HG03175 (cell line): ENCODE results near the gene SLC9A3.

Experiments
- ATAC-seq: cut with Tn5 transposase; IDR thresholded peaks from one replicate; pipeline ENCODE4 v1.9.1; 2021; ENCODE audit warnings: mild to moderate bottlenecking, moderate library complexity; ENCODE audit not compliant: unreplicated experiment

Gene SLC9A3

DNA sequence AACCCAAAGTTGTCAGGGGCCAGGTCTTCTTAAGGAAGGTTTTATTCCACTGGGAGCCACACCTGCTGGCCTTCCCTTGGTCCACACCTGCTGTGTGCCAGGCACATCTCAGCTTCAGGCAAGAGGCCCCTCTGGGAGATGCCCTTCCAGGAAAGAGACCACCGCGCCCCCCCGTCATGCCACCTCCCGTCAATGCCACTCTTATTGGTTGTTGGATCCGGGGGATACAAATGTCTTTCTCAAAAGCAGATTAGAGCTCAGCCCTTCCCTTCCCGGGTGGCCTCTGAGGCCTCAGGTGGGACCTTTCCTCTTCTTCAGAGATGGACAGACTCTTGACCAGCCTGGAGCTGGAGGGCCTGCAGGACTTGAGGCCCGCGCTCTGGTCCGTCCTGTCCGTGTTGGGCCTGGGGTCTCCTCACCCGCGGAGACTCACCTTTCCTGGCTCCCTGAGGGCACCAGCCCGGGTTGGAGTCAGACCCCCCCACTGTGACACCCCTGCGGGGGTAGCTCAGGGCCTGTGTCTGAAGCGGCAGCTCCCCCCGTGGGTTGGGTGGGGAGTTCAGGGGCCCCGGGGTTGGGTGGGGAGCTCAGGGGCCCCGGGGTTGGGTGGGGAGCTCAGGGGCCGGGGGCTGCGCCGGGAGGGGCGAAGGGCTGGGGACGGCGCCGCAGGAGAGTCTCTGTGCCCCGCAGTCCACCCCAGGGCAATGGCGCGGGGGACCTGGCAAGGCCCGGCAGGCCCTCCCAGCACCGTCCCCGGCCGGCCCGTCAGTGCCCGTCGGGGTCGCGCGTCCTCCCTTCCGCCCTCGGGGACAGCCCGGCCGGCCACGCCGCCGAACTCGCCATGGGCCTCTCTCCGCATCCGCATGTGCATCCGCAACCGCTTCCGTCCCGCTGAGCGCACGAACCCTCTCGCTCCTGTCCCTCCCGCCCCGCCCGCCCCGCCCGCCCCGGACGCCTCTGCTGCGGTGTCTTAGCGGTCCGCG is 3.7 kb upstream of the SLC9A3 start:
- no peak for ATAC-seq

DNA sequence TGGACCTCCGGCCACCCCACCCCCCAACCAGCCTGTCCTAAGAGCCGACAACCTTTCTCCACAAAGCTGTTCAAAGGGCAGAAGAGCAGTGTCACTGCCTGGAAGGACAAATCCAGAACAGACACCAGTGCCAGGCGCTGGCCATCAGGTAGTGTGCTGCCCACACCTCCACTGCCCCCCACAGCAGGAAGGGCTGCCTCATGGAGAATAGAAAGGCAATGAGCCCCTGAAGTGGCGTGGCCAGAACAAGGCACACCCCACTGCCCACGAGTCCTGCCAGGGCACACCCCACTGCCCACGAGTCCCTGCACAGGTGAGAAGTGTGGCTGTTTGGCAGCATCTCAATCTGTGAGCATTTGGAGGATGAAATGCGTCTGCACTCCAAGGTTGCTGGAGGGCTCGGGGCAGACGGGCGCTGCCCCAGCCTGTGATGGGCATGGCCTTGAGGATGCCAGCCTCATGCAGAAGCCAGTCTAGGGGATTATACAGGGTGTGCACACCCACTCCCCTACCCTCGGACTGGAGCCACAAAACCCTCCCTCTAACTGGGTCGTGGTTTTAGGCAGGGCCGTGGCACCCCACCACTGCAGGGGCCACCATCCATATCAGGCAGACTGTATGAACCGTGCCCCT is 2.3 kb upstream of the SLC9A3 start:
- ATAC-seq: no peak

DNA sequence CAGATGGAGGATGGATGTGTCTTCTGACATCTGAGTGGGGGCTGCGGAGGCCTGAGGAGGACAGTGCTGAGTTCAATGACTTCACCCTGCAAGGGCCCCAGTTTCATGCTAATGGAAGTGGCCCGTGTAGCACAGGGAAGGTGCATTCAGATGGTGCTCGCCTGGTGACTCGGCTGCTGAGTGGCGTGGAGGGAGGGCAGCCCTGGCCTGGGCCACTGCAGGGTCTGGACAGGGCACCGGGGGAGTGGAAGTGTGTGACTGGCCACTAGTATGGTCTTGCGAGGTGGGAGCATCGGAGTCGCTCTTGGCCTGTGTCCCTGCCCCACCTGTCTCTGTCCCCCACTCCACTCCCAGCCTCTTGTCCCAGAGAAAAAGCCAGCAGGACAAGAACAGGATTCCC is 1.7 kb upstream of the SLC9A3 start:
- ATAC-seq: no peak

DNA sequence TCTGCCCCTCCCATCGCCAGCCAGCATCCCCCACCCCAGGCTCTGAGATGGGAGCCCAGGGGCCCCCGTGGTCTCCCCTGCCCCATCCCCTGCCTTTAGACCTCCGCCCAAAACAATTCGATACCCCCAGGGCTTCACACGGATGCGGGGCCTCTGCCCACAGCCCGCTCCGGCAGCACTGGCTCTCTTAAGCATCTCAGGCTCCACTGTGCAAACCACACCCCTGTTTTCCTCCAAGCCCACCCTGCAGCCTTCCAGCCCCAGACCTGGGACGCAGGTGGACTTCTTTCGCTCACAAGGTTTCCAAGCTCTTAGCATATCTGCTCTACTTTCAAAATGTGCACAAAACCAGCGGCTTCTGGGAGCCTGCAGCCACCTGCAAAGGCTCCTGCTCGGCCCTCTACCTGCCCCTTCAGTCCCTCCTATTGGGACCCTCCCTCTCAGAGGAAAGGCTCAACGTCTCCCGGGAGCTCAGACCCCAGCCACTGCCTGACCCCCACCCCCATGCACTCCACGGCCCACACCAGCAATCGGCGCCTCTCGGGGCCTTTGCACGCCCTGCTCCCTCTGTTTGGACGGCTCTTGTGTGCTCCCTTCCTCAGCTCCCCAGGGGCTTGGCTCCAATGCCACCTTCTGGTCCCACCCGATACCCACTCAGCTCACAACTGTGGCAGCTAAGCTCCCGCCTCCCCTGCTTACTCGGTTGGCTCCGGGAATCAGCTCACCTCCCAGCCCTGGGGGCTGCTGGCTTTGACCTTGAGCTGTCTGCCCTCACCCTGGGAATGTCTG is 918 bp upstream of the SLC9A3 start:
- ATAC-seq: no peak

DNA sequence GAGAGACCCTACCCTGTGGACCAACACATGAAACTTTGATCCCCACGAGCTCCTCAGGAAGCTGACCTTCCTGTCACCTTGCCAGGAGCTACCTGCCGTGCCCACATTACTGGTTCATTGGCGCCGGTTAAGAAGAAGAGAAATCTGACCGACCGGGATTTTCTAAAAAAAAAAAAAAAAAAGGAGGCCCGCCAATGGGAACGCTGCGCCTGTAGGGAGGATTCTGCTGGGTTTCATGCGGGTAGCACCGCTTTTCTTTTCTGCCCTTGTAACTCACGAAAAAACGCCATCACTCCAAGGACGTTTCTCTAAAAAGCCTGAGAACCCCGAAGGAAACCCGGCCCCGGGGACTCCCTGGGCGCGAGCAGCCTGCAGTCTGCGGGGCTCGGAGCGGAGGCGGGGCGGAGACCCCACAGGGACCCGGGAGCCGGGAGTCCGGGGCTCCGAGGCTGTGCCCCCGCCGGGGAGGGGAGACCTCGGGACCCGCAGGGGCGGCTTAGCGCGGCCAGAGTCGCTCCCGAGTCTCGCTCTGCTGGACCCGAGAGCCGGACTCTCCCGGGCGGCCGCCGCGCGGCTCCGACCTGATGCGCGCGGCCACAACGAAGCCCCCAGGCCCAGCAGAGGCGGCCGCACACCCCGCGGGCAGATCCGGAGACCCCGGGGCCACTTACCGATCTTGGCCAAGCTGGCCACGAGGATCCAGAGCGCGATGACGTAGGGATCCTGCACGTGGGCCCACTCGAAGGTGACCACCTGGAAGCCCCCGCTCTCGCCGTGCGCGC is 617 bp downstream of the SLC9A3 start:
- ATAC-seq: no peak

DNA sequence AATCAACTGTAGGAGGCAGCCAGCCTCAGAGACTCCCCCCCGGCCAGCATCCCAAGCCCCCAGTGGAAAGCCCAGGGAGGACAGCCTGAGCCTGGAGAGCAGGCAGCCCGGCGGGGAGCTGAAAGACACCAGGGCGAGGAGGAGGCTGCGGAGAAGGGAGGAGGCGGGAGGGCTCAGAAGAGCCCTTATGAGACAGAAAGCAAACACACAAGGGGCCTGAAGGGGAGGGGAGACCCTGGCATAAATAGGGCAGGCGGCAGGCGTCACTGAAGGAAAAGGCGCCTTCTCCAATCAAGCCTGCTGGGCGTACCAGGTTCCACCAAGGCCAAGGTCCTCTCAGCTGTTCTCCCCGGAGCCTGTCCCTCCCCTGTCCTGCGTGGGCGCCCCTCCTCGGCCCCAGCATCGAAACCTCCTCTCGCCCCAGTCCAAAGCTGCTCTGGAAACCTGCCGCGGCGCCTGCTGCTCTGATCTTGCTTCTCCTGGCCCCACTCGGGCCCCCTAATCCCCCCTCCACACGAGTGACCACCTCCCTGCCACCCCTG is 1.3 kb downstream of the SLC9A3 start:
- ATAC-seq: no peak

DNA sequence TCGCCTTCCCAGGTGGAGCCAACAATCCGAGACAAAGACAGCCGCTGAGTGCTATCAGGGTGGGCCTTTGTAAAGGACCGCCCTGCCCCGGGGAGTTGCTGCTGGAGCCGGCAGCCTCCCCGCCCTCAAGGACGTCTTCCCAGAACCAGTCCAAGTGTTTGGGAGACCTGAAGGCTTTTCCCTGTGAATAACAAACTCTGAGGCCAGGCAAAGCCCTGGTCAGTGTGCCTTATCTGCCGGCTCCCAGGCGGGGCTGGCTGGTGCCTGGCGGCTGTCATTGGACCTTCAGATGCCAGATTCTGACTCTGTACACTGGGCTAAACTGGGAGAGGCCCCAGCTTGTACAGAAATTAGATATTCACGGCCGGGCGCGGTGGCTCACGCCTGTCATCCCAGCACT is 2.1 kb downstream of the SLC9A3 start:
- ATAC-seq: no peak

DNA sequence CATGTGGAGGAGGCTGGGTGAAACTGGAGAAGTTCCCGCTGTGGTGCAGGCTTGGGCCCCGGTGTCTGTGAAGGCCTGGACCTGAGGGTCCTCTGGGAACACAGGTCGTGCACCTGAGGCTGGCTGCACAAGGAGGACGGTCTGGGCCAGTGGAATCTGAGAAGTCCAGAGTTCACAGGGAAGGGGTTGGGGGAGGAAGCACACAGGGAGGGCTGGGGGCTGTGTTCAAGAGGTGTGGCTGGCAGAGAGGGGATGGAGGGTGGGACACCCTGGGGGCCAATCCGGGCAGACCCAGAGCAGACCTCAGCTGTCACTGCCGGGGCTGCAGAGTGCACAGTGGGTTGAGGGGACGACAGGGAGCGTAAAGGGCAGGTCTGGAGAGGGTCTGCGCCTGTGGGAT is 2.6 kb downstream of the SLC9A3 start:
- ATAC-seq: no peak

DNA sequence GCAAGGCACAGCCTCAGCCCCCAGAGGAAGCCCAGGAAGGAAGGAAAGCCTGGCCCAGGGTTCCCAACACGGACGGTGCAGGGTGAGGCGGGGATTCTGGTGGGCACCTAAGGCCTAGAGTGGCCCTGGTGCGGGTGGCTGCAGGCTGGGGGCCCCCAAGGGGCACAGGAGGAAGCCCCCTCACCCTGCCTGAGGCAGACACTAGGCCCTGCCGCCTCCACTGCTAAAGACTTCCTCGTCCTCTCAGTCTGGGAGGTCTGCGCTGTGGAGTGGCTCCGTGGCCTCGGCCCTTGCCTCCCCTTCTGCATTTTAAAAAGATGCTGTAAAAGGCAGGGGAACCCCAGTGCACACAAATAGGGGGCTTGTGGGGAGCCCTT is 3.4 kb downstream of the SLC9A3 start:
- ATAC-seq: no peak

DNA sequence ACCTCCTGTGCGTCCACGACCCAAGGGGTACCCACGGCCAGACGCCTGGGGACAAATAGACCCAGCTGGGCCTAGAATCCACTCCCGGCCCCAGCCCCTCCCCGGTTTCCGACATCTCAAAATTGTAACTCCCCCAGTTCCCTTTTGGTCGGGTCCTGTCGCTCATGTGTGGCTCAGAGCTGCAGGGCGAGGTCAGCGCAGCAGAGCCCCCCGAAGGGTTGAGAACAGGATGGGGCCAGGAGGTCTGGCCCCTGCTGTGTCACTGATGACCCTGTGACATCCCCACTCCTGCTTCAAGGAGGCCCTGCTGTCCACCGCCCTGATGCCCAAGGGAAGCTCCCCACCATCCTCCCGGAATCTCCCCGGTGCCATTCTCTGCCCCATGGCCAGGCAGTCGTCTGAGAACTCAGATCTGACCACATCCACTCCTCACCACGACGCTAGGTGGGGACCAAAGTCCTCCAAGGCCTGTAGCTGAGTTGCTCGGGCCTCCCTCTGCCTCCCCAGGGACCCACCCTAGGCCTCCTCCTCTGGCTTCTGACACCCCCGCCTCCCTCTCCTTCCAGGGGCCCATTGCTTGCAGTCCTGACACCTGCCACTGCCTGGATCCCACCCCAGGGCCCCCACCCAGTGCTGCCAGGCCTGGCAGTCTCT is 3.9 kb downstream of the SLC9A3 start:
- ATAC-seq: no peak

DNA sequence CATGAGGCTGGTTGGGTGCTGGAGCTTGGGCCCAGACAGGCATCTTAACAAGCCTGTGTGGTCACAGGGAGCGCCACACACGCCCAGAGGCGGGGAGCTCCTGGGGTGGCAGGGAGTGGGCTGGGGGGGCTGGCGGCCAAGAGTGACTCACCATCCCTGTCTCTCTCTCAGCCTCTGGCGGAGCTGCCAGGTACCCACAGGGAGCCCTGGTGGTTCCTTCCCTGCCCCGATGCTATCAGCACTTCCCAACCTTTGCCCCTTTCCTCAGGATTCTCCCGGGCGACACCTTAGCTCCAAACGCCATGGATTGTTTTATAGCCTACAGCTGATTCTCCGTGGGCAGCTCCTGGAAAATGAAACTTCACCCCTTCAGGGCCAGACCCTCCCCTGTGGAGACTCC is 5.5 kb downstream of the SLC9A3 start:
- ATAC-seq: no peak

DNA sequence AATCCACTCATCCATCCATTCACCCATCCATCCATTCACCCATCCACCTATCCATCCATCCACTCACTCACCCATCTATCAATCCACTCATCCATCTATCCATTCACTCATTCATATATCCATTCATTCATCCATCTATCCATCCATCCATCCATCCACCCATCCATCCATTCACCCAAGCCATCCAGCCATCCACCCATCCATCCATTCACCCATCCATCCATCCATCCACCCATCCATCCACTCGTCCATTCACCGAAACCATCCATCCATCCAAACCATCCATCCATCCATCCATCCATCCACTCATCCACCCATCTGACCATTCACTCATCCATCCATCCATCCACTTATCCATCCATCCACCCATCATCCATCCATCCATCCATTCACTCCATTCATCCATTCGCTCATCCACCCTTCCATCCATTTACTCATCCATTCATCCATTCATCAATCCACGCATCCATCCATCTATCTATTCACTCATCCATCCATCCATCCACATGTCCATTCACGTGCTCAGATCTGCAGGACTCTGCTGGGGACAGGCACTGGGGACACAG is 6.6 kb downstream of the SLC9A3 start:
- no peak for ATAC-seq

DNA sequence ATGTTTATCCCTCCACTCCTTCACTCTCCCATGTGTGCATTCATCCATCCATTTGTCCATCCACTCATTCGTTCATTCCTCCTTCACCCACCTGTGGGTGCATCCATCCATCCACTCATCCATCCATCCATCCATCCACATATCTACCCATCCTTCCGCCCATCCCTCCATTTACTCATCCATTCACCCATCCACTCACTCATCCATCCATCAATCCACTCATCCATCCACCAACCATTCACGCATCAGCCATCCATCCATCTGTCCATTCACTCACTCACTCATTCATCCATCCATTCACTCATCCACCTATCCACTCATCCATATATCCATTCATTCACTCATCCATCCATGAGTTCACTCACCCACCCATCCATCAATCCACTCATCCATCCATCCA is 7.3 kb downstream of the SLC9A3 start:
- ATAC-seq: no peak

DNA sequence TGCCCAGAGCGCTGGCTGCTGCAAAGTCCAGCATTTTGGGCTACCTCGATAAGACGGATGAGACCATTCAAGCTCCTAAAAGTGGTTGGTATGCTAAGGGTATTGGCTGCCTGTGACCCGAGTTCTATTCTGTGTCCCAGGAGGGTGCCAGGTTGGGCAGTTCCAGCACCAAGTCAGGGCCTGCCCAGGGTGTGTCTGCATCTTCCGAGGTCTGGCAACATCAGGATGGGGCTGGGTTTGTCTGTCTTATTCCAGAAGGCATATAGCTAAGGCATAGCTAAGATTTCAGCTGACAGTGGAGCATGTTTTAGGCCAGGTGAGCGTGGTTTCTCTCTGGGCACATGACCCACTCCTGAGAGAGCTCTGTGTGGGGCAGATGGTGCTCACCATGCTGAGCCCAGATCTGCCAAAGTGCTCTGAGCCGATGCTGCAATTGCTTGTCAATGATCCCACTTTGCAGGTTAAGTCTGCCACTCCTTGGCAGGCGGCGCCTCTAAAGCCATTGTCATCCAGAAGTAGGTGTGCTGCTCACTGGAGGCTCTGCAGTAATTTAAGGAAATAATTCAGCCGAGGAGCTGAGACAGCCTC is 7.8 kb downstream of the SLC9A3 start:
- ATAC-seq: no peak

DNA sequence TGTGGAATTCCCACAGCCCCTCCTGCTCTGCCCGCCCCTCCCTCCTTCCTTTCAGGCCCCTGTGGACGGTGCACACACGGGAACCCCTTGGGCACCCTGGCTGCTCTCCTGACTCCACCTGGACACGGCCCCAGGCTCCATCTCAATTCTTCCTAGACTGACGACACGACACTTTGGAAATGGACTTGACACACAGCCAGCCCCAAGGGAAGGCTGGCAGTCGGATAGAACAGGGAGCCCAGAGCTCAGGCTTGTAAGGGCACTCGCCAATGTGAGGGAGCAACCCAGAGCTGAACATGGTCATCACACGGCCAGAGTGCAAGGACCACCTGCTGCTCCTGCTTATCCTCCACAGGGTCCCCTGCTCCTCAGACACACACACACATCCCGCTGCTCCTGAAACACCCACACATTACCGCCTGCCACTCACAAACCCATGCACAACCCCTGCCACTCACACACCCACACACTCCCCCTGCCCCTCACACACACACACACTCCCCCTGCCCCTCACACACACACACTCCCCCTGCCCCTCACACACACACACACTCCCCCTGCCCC is 8.9 kb downstream of the SLC9A3 start:
- ATAC-seq: no peak

DNA sequence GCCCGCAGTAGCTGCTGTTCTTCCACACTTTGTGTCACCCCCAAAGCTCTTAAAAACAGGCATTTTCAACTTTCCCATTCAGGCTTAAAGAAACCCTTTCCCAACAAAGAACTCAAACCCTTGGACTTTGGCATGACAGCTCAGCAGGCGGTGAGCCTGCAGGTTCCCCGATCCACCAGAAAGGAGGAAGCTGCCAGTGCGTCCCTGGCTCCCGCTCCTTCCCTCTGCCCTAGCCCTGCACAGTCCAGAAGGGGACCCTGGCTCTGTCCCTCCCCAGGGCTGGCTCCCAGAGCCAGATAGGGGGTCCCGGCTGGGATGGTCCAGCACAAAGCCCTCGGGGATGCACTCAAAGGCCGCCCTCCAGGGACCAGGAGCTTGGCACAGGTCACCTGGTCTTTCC is 9.6 kb downstream of the SLC9A3 start:
- ATAC-seq: no peak

DNA sequence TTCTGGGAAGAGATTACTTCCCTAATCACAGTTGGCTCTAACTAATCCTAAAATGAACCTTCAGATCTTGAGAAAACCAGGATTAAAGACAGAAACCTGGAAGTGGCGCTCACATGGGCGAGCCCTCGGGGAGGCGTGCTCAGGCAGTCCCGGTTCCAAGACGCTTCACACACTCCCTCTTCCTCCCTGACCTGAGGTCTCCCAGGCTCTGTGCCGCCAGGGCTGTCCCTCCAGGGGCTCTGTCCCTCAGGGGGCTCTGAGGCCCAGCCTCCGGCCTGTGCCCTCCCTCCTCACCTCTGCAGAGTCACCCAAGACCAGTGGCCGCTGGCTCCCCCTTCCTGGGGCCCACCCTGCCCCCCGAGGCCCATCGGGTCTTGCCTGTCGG is 10.2 kb downstream of the SLC9A3 start:
- no peak for ATAC-seq

DNA sequence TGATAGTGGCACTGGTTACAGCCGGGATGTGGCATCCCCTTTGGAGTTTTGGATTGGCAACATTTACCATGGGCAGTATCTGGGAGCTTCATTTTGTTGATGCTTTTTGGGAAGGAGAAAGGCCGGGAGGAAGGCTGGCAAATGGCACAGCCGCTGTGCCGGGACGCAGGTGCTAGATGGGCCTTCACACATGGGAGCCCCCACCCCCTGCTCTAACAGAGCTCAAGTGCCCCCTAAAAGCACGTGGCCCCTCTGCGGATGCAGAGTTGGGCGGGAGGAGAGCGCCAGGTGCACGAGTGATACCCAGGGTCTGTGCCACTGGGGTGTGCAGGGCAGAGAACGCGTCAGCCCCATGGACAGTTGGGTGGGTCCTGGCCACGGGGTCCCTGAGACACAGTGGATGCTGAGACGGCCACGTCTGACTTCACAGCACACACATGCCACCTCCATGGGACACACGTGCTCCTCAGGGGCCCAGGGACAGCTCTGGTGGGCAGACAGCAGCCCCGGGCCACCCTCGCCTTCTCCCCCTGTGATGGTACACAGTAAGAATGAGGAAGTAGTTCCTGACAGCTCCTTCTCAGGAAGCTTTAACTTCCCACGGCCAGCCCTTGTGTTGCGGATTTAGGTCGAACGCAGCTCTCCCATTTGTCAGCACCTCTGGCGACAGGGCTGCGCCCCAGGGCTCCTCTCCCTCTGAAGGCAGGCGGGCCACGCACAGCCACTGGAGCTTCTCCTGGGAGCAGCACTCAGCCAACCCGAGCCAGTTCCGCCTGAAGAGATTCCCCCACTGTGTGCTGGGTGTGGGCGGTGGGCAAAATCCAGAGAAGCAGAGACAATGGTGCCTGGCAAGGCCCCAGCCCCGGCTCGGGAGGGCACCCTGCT is 10.8 kb downstream of the SLC9A3 start:
- ATAC-seq: no peak
